Hepatocyte (in vitro differentiated cells): ENCODE results near the gene RPP30. TPM values are rescaled to one million over a fixed set of nuclear protein-coding genes. Genes with fewer than 3 reads are reported as not detected.

Experiments
- DNase-seq: peaks from one replicate; pipeline ENCODE4 v3.0.0-alpha.2; 2016; ENCODE audit warnings: low spot score
- H2AFZ ChIP-seq: fragments of 200-600 bp; sonication (generic); 2 replicates; pipeline ENCODE4 v1.6.0; 2016; ENCODE audit warnings: antibody characterized with exemption, mild to moderate bottlenecking
- H3K27ac ChIP-seq: fragments of 200-600 bp; sonication (generic); 2 replicates; pipeline ENCODE4 v1.5.1; 2016; ENCODE audit warnings: mild to moderate bottlenecking
- H3K27me3 ChIP-seq: fragments of 200-600 bp; sonication (generic); 2 replicates; pipeline ENCODE4 v1.6.1; 2016
- H3K36me3 ChIP-seq: fragments of 200-600 bp; sonication (generic); replicated peaks from 2 replicates; pipeline ENCODE4 v1.5.1; 2016; ENCODE audit warnings: low read depth; ENCODE audit not compliant: insufficient read depth
- H3K4me1 ChIP-seq: fragments of 200-600 bp; sonication (generic); 2 replicates; pipeline ENCODE4 v1.5.1; 2016; ENCODE audit warnings: mild to moderate bottlenecking, moderate library complexity; ENCODE audit not compliant: insufficient read depth
- H3K4me2 ChIP-seq: fragments of 200-600 bp; sonication (generic); 2 replicates; pipeline ENCODE4 v1.6.0; 2016
- H3K4me3 ChIP-seq: fragments of 200-600 bp; sonication (generic); 2 replicates; pipeline ENCODE4 v1.5.1; 2016; ENCODE audit warnings: mild to moderate bottlenecking
- H3K79me2 ChIP-seq: fragments of 200-600 bp; sonication (generic); 2 replicates; pipeline ENCODE4 v1.6.0; 2017; ENCODE audit warnings: mild to moderate bottlenecking
- H3K9me2 ChIP-seq: fragments of 200-600 bp; sonication (generic); replicated peaks from 2 replicates; pipeline ENCODE4 v1.6.0; 2017; ENCODE audit warnings: mild to moderate bottlenecking; ENCODE audit not compliant: insufficient read depth
- H3K9me3 ChIP-seq: fragments of 200-600 bp; sonication (generic); 2 replicates; pipeline ENCODE4 v1.5.1; 2016; ENCODE audit warnings: low read depth, mild to moderate bottlenecking
- H4K20me1 ChIP-seq: fragments of 200-600 bp; sonication (generic); 2 replicates; pipeline ENCODE4 v1.6.0; 2016; ENCODE audit warnings: mild to moderate bottlenecking; ENCODE audit not compliant: insufficient read depth, poor library complexity, severe bottlenecking
- EZH2 ChIP-seq: fragments of 200-600 bp; sonication (generic); IDR thresholded peaks from 2 replicates; pipeline ENCODE4 v1.6.1; 2016; ENCODE audit warnings: antibody characterized with exemption, mild to moderate bottlenecking, borderline replicate concordance
- EZH2phosphoT487 ChIP-seq: fragments of 200-600 bp; sonication (generic); IDR thresholded peaks from one replicate; pipeline ENCODE4 v1.6.1; 2018; ENCODE audit warnings: antibody characterized with exemption, mild to moderate bottlenecking, low read depth, moderate library complexity; ENCODE audit not compliant: unreplicated experiment, severe bottlenecking
- WGBS: methylation state at CpG from one replicate; pipeline ENCODE4 v1.1.6; 2016; ENCODE audit warnings: low lambda C conversion rate; ENCODE audit errors: missing lambda C conversion rate; 5-methylcytosine and 5-hydroxymethylcytosine counted together
- polyA plus RNA-seq: library from polyadenylated mRNA; unstranded; fragments of >200 nt; fragmentation: Nextera tagmentation; extraction: Ambion mirVana; gene quantifications from 2 replicates; pipeline ENCODE4 v1.2.1, GENCODE V29; 2016
- total RNA-seq: library from RNA; depleted of rRNA; stranded (reverse); fragments of >200 nt; gene quantifications from 2 replicates; pipeline ENCODE4 v1.2.3, GENCODE V29; 2014
- TF ChIP-seq, protein P1 (sequence below): fragments of 200-600 bp; sonication (generic); IDR thresholded peaks from 2 replicates; pipeline ENCODE4 v1.5.1; 2016; ENCODE audit warnings: antibody characterized with exemption, mild to moderate bottlenecking; ENCODE audit not compliant: poor library complexity

The RPP30 gene
- total and polyA plus RNA-seq, 2 experiments from 2014 or later: 33.1 to 38.6 TPM

DNA sequence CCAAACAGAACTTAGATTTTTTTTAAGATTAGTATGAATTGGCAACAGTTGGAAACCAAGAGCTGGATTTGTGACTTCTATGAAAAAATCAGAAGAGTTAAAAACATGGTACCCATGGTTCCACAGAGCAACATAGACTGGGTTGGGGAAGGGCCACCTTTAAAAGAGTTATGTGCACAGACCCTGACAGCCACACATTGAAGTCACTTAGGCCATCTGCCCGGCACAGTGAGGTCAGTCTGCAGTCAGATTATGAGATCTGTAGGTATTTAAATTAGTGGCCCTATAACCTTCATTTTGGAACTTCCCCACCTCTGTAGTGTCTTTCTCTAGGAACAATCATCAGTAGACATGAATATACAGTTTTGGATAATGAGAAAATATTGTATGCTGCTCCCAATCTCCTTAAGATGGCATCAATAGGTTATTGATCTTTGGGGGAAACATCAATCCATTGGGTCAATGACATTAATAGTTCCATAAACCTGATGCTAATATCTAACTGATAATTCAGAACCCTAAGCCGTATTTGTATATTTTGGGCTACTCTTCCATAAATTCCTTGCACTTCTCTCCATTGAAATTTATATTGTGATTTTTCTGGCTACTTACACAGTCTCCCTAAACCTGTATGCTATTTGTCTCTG lies 42.1 kb downstream of the RPP30 start:
- Histone ChIP-seq H3K27ac (no peak overlapping the region), H2AFZ (no peak overlapping the region), H3K4me3 (no peak overlapping the region), H3K4me2 (no peak overlapping the region), H3K4me1 (no peaks in the 10 kb centered on the region), H3K27me3 (no peaks in the 10 kb centered on the region), H3K9me2 (no peaks in the 10 kb centered on the region), H3K9me3 (no peaks in the 10 kb centered on the region), H3K36me3 (no peaks in the 10 kb centered on the region), H3K79me2 (no peaks in the 10 kb centered on the region), H4K20me1 (no peaks in the 10 kb centered on the region)
- DNase-seq: no peak
- WGBS: 88% methylated on average over 2 of the region's 2 CpGs
- TF ChIP-seq EZH2 (no peak), EZH2phosphoT487 (no peak)
- TF ChIP-seq, protein P1, sequence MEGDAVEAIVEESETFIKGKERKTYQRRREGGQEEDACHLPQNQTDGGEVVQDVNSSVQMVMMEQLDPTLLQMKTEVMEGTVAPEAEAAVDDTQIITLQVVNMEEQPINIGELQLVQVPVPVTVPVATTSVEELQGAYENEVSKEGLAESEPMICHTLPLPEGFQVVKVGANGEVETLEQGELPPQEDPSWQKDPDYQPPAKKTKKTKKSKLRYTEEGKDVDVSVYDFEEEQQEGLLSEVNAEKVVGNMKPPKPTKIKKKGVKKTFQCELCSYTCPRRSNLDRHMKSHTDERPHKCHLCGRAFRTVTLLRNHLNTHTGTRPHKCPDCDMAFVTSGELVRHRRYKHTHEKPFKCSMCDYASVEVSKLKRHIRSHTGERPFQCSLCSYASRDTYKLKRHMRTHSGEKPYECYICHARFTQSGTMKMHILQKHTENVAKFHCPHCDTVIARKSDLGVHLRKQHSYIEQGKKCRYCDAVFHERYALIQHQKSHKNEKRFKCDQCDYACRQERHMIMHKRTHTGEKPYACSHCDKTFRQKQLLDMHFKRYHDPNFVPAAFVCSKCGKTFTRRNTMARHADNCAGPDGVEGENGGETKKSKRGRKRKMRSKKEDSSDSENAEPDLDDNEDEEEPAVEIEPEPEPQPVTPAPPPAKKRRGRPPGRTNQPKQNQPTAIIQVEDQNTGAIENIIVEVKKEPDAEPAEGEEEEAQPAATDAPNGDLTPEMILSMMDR: no peak

GRCh38 chr10:90914992-90915765 lies 43.4 kb downstream of the RPP30 start:
- H3K9me2 ChIP-seq: no peaks in the 10 kb centered on the region
- no peak for TF ChIP-seq EZH2phosphoT487
- no peak for TF ChIP-seq EZH2
- TF ChIP-seq, protein P1: no peak
- no peaks in the 10 kb centered on the region for H3K4me1 ChIP-seq
- DNase-seq: no peak
- WGBS: 96% methylated on average over 10 of the region's 10 CpGs
- H3K27ac ChIP-seq: no peak overlapping the region
- no peak overlapping the region for H2AFZ ChIP-seq
- no peak overlapping the region for H3K4me3 ChIP-seq
- no peaks in the 10 kb centered on the region for H3K36me3 ChIP-seq
- no peaks in the 10 kb centered on the region for H3K27me3 ChIP-seq
- H4K20me1 ChIP-seq: no peaks in the 10 kb centered on the region
- H3K9me3 ChIP-seq: no peaks in the 10 kb centered on the region
- H3K79me2 ChIP-seq: no peaks in the 10 kb centered on the region
- H3K4me2 ChIP-seq: no peak overlapping the region

DNA sequence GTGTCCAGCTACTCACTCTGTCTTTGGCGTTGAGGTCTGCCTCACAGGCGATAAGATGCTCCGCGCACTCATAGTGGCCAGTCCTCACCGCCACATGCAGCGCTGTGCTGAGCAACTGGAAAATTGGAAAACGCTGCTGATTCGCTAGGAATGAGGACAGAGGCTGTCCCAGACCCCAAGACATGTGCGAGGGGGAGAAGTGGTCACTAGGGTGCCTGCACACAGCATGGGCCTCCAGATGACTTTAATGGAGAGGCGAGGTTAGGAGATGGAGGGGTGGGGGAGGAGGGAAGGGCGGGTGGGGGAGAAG lies 43.9 kb downstream of the RPP30 start:
- H3K27ac ChIP-seq: no peak overlapping the region
- 92% methylated on average over 10 of the region's 11 CpGs for WGBS

More for the DNA sequence above, 43.9 kb downstream of the RPP30 start:
- TF ChIP-seq EZH2 (no peak), EZH2phosphoT487 (no peak)
- TF ChIP-seq, protein P1: no peak
- Histone ChIP-seq H3K9me2 (no peaks in the 10 kb centered on the region), H3K79me2 (no peaks in the 10 kb centered on the region), H3K36me3 (no peaks in the 10 kb centered on the region), H3K4me2 (no peak overlapping the region), H3K4me3 (no peak overlapping the region), H4K20me1 (no peaks in the 10 kb centered on the region), H3K27me3 (no peaks in the 10 kb centered on the region), H3K4me1 (no peaks in the 10 kb centered on the region), H3K9me3 (no peaks in the 10 kb centered on the region), H2AFZ (no peak overlapping the region)
- DNase-seq: no peak
